ENCODE results near the gene PSMD4.

The PSMD4 gene

DNA sequence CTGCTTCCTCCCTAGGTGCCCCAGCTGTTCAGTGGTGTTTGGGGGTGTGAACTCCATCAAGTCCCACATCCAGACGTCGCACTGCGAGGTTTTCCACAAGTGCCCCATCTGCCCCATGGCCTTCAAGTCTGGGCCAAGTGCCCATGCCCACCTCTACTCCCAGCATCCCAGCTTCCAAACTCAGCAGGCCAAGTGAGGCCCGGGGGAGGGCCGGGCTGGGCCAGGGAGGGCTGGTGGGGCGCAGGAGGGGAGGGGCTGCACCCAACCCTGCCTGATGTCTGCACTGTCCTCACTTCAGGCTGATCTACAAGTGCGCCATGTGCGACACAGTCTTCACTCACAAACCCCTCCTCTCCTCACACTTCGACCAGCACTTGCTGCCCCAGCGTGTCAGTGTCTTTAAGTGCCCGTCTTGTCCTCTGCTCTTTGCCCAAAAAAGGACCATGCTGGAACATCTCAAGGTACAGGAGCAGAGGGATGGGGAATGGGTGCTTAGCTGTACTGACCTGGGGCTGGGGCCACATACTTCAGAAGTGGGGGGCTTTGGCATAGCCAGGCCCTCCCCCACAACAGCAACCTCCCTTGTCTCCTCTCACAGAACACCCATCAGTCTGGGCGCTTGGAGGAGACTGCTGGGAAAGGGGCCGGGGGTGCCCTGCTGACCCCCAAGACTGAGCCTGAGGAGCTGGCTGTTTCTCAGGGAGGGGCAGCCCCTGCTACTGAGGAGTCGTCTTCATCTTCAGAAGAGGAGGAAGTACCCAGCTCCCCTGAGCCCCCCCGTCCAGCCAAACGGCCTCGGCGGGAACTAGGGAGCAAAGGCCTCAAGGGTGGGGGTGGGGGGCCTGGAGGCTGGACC lies 34.8 kb downstream of the PSMD4 start:
- TF ChIP-seq, protein P1, sequence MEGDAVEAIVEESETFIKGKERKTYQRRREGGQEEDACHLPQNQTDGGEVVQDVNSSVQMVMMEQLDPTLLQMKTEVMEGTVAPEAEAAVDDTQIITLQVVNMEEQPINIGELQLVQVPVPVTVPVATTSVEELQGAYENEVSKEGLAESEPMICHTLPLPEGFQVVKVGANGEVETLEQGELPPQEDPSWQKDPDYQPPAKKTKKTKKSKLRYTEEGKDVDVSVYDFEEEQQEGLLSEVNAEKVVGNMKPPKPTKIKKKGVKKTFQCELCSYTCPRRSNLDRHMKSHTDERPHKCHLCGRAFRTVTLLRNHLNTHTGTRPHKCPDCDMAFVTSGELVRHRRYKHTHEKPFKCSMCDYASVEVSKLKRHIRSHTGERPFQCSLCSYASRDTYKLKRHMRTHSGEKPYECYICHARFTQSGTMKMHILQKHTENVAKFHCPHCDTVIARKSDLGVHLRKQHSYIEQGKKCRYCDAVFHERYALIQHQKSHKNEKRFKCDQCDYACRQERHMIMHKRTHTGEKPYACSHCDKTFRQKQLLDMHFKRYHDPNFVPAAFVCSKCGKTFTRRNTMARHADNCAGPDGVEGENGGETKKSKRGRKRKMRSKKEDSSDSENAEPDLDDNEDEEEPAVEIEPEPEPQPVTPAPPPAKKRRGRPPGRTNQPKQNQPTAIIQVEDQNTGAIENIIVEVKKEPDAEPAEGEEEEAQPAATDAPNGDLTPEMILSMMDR (IDR thresholded peaks at IDR 0.05; ENCODE audit: low read depth, low read length): no peak
- no peak overlapping the region for H3K4me3 ChIP-seq (replicated peaks in 1 of 2; ENCODE audit: low read depth in 2 of 2, low read length in 2 of 2)
- no peak for DNase-seq (ENCODE audit: low read depth in 2 of 2)

DNA sequence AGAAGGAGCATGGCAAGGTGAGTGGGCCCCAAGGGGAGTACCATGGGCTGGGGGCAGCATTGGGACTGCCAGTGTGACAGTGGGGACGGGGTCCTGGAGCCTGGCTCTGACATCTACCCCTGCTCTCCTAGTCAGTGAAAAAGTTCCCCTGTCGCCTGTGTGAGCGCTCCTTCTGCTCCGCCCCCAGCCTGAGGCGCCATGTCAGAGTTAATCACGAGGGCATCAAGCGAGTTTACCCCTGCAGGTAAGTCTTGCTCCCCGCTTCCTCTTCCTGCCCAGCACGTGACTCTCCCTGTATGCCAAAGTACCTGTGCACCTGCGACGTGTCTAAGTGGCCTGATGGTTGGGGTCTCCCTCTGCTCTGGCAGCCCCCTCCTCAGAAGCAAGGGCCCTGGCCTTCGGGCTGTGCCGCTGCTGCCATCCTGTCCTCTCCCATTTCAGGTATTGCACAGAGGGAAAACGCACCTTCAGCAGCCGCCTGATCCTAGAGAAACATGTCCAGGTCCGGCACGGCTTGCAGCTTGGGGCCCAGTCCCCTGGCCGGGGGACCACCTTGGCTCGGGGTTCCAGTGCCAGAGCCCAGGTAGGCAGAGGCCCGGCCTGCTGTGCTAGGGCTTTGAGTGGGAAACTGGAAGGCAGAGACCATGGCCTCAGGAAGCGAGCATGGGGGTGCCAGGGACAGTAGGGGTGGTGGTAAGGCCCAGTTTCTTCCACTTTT lies 35.6 kb downstream of the PSMD4 start:
- TF ChIP-seq, protein P1 (IDR thresholded peaks at IDR 0.05; ENCODE audit: low read depth, low read length): no peak
- DNase-seq (ENCODE audit: low read depth in 2 of 2): no peak

DNA sequence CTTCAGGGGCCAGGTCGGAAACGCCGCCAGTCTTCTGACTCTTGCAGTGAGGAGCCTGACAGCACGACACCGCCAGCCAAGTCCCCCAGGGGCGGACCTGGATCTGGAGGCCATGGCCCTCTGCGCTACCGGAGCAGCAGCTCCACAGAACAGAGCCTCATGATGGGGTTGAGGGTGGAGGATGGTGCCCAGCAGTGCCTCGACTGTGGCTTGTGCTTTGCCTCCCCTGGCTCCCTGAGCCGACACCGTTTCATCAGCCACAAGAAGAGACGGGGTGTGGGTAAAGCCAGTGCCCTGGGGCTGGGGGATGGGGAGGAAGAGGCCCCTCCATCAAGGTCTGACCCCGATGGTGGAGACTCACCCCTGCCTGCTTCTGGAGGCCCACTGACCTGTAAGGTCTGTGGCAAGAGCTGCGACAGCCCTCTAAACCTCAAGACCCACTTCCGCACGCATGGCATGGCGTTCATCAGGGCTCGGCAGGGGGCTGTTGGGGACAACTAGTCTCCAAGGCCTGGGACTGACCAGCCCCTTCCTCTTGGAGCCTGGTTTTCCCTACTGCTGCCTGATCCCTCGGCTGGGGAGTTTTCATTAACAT lies 36.3 kb downstream of the PSMD4 start:
- no peak overlapping the region for H3K4me3 ChIP-seq (replicated peaks in 1 of 2; ENCODE audit: low read depth in 2 of 2, low read length in 2 of 2)
- TF ChIP-seq, protein P1 (IDR thresholded peaks at IDR 0.05; ENCODE audit: low read depth, low read length): no peak
- DNase-seq (ENCODE audit: low read depth in 2 of 2): no peak

More for the DNA sequence above, 35.6 kb downstream of the PSMD4 start:
- no peak overlapping the region for H3K4me3 ChIP-seq (replicated peaks in 1 of 2; ENCODE audit: low read depth in 2 of 2, low read length in 2 of 2)

DNA sequence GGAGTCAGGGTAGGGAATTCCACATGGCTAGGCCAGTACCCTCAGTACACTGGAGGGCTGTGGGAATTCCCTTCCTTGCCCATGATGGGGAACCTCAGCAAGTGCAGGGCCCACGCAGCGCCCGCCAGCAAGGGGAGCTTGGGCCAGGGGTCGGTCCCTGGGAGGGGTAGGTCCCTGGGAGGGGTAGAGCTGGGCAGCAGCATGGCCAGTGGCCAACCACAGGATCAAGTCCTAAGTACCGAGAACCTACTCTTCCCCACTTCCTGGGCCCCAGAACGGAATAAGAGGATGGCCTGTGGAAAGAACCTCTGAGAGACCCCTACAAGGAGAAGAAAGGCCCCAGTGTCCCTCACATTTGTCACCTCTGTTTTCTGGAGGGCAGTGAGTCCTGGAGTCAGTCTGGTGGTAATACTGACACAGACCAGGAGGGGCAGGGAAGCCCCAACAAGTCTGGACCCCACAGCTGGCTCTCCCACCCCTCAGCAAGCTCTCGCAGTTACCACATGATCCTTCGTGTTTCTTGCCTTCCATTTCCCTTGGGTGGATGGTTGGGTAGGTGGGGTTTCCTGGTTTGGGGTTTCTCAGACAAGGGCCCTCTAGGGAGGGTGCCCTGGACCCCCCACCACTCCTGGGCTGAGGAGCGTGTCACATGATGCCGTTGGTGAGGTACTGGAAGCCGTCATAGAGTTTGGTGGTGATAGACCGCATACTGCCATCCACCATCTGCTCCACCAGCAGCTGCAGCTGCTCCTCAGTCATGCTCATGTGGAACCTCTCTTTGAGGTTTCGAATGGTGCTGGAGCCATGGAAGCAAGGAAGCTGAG lies 37.9 kb downstream of the PSMD4 start:
- no peak overlapping the region for H3K4me3 ChIP-seq (replicated peaks in 1 of 2; ENCODE audit: low read depth in 2 of 2, low read length in 2 of 2)
- TF ChIP-seq, protein P1 (IDR thresholded peaks at IDR 0.05; ENCODE audit: low read depth, low read length): peak; percentile 22
- no peak for DNase-seq (ENCODE audit: low read depth in 2 of 2)

DNA sequence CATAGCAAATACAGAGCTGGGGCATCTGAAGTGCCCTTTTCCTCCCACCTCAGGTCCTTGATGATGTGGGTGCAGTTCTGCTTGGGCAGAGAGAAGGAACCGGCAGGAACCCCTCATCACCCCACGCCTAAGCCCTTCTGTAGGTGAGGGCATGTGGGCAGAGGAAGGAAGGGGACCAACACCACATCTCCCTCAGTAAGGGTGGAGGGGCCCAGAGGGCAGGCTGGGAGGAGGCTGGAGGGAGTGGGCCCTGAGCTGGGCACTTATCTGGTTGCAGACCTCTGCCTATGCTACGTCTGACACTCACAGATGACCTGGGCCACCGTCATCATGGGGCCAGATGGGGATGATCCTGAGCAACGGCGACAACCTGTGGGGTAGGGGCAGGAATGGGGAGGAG lies 38.6 kb downstream of the PSMD4 start:
- TF ChIP-seq, protein P1 (IDR thresholded peaks at IDR 0.05; ENCODE audit: low read depth, low read length): no peak
- no peak for DNase-seq (ENCODE audit: low read depth in 2 of 2)
- H3K4me3 ChIP-seq (replicated peaks in 1 of 2; ENCODE audit: low read depth in 2 of 2, low read length in 2 of 2): no peak overlapping the region

DNA sequence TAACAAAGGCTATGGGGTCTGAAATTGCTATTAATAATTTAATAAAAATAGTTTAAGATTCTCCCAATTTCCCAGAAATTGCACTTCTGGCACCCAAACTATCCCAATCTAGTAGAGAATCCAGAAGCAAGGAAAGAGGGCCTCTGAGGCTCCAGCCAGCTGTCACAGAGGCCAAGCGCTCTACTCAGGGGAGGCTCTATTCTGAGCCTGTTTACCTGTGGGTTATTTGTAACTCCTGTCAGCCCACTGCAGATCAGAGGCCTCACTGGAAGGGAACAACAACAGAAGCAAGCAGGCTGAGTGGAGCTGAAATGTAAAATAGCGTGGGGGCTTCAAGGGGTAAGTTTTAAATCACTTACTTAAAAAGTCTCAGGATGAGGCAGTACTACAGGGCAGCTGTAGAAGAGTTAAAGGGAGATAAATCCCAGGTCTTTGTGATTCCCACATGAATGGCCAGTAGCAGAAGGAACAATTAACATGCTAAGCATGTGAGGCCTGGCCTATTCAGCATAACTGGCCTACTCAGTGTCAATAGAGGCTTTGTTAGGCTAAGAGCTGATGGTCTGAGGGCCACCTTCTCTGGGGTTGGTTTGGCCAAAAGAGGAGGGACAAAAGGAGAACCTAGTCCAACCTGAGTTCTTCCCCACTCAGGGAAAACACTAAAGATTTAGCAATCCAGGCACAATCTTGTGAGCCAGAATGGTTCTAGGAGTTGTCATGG lies 40.4 kb downstream of the PSMD4 start:
- DNase-seq (ENCODE audit: low read depth in 2 of 2): no peak
- TF ChIP-seq, protein P1 (IDR thresholded peaks at IDR 0.05; ENCODE audit: low read depth, low read length): no peak
- H3K4me3 ChIP-seq (replicated peaks in 1 of 2; ENCODE audit: low read depth in 2 of 2, low read length in 2 of 2): no peak overlapping the region

All from cardiac fibroblast (primary cell).